Measurements from ENCODE around the gene GTSE1. TPM values are rescaled to one million over a fixed set of nuclear protein-coding genes. Genes with fewer than 3 reads are reported as not detected.
A peak's percentile ranks its signal among the peaks of the same experiment; 100 is the strongest.

GTSE1 gene
- total and polyA plus RNA-seq, 2 donors (not counting 1 experiment from before 2014, with no cell fraction given): 2.0 to 3.6 TPM

- H3K4me1 ChIP-seq (ENCODE audit: control insufficient read depth, extremely low read depth, insufficient read depth, low read length): no peaks in the 10 kb centered on the region
- H3K27me3 ChIP-seq (ENCODE audit: control insufficient read depth, insufficient read depth, low read length): no peaks in the 10 kb centered on the region
- no peaks in the 10 kb centered on the region for H3K9me3 ChIP-seq (ENCODE audit: control insufficient read depth, insufficient read depth, low read depth, low read length)
- no peaks in the 10 kb centered on the region for H3K79me2 ChIP-seq (ENCODE audit: control insufficient read depth, insufficient read depth, low read length)
- H3K4me3 ChIP-seq (replicated peaks in 1 of 4; ENCODE audit: control extremely low read depth in 1 of 4, insufficient read depth in 1 of 4, low read depth in 3 of 4, low read length in 4 of 4): no peak overlapping the region
- H3K27ac ChIP-seq (ENCODE audit: insufficient read depth, low read length): no peak overlapping the region
- DNase-seq (ENCODE audit: low read depth in 2 of 2): peak in 1 of 2 donors; percentile 18
- no peaks in the 10 kb centered on the region for H3K36me3 ChIP-seq (ENCODE audit: control insufficient read depth, insufficient read depth, low read length)
- H3K4me2 ChIP-seq (ENCODE audit: extremely low read depth, insufficient read depth, low read length): no peak overlapping the region
- no peaks in the 10 kb centered on the region for H4K20me1 ChIP-seq (ENCODE audit: control insufficient read depth, extremely low read depth, insufficient read depth, low read length)
- H2AFZ ChIP-seq (ENCODE audit: low read length): no peak overlapping the region
- TF ChIP-seq EZH2 (IDR thresholded peaks at IDR 0.05; ENCODE audit: low read length, missing control alignments) (no peak), CTCF (conservative IDR thresholded peaks at IDR 0.05 in 1 of 2, IDR thresholded peaks at IDR 0.05 in 1 of 2; ENCODE audit: low read depth in 1 of 2, low read length in 2 of 2) (no peak)
- no peak overlapping the region for H3K9ac ChIP-seq (ENCODE audit: insufficient read depth, low read length)
Observed at GRCh38 chr22:46376111-46376510, 79.4 kb downstream of the GTSE1 start.

GRCh38 chr22:46376908-46377524 is 80.3 kb downstream of the GTSE1 start:
- TF ChIP-seq CTCF (conservative IDR thresholded peaks at IDR 0.05 in 1 of 2, IDR thresholded peaks at IDR 0.05 in 1 of 2; ENCODE audit: low read depth in 1 of 2, low read length in 2 of 2): no peak
- TF ChIP-seq EZH2 (IDR thresholded peaks at IDR 0.05; ENCODE audit: low read length, missing control alignments): no peak

GRCh38 chr22:46377525-46378425 is 81.1 kb downstream of the GTSE1 start:
- Histone ChIP-seq H3K27ac (ENCODE audit: insufficient read depth, low read length) (no peak overlapping the region), H2AFZ (ENCODE audit: low read length) (no peak overlapping the region), H4K20me1 (ENCODE audit: control insufficient read depth, extremely low read depth, insufficient read depth, low read length) (no peaks in the 10 kb centered on the region), H3K36me3 (ENCODE audit: control insufficient read depth, insufficient read depth, low read length) (no peaks in the 10 kb centered on the region), H3K9me3 (ENCODE audit: control insufficient read depth, insufficient read depth, low read depth, low read length) (no peaks in the 10 kb centered on the region), H3K27me3 (ENCODE audit: control insufficient read depth, insufficient read depth, low read length) (no peaks in the 10 kb centered on the region), H3K4me2 (ENCODE audit: extremely low read depth, insufficient read depth, low read length) (no peak overlapping the region), H3K4me3 (replicated peaks in 1 of 4; ENCODE audit: control extremely low read depth in 1 of 4, insufficient read depth in 1 of 4, low read depth in 3 of 4, low read length in 4 of 4) (no peak overlapping the region), H3K79me2 (ENCODE audit: control insufficient read depth, insufficient read depth, low read length) (no peaks in the 10 kb centered on the region), H3K9ac (ENCODE audit: insufficient read depth, low read length) (no peak overlapping the region), H3K4me1 (ENCODE audit: control insufficient read depth, extremely low read depth, insufficient read depth, low read length) (no peaks in the 10 kb centered on the region)
- no peak for TF ChIP-seq CTCF (conservative IDR thresholded peaks at IDR 0.05 in 1 of 2, IDR thresholded peaks at IDR 0.05 in 1 of 2; ENCODE audit: low read depth in 1 of 2, low read length in 2 of 2)
- no peak for TF ChIP-seq EZH2 (IDR thresholded peaks at IDR 0.05; ENCODE audit: low read length, missing control alignments)
- DNase-seq (ENCODE audit: low read depth in 2 of 2): peak in 1 of 2 donors; percentile 64

More at GRCh38 chr22:46376908-46377524, 80.3 kb downstream of the GTSE1 start:
- no peak for DNase-seq (ENCODE audit: low read depth in 2 of 2)
- H3K27ac ChIP-seq (ENCODE audit: insufficient read depth, low read length): no peak overlapping the region
- no peaks in the 10 kb centered on the region for H3K9me3 ChIP-seq (ENCODE audit: control insufficient read depth, insufficient read depth, low read depth, low read length)
- no peaks in the 10 kb centered on the region for H3K36me3 ChIP-seq (ENCODE audit: control insufficient read depth, insufficient read depth, low read length)
- H4K20me1 ChIP-seq (ENCODE audit: control insufficient read depth, extremely low read depth, insufficient read depth, low read length): no peaks in the 10 kb centered on the region
- H3K4me1 ChIP-seq (ENCODE audit: control insufficient read depth, extremely low read depth, insufficient read depth, low read length): no peaks in the 10 kb centered on the region
- no peak overlapping the region for H2AFZ ChIP-seq (ENCODE audit: low read length)
- no peak overlapping the region for H3K4me2 ChIP-seq (ENCODE audit: extremely low read depth, insufficient read depth, low read length)
- no peak overlapping the region for H3K4me3 ChIP-seq (replicated peaks in 1 of 4; ENCODE audit: control extremely low read depth in 1 of 4, insufficient read depth in 1 of 4, low read depth in 3 of 4, low read length in 4 of 4)
- H3K79me2 ChIP-seq (ENCODE audit: control insufficient read depth, insufficient read depth, low read length): no peaks in the 10 kb centered on the region
- H3K27me3 ChIP-seq (ENCODE audit: control insufficient read depth, insufficient read depth, low read length): no peaks in the 10 kb centered on the region
- no peak overlapping the region for H3K9ac ChIP-seq (ENCODE audit: insufficient read depth, low read length)

Measured in fibroblast of lung (primary cell).